Sigmoid colon (tissue), 7 donors: ENCODE measurements around the gene PPA2. TPM values are rescaled to one million over a fixed set of nuclear protein-coding genes. Genes with fewer than 3 reads are reported as not detected.

Source experiments
- DNase-seq: peaks from one replicate; pipeline ENCODE4 v3.0.0-alpha.2; 2019
- H3K27ac ChIP-seq, 4 donors: fragments of 200-600 bp; sonication (generic); one replicate each; pipeline ENCODE4 v1.5.1; 2016 to 2019; ENCODE audit warnings: mild to moderate bottlenecking in 1 of 4
- H3K27me3 ChIP-seq, 3 donors: fragments of 200-600 bp; sonication (generic); one replicate each; pipeline ENCODE4 v1.5.1; 2019; ENCODE audit warnings: mild to moderate bottlenecking in 1 of 3
- H3K36me3 ChIP-seq, 4 donors: fragments of 200-600 bp; sonication (generic); one replicate each; pipeline ENCODE4 v1.5.1; 2016 to 2019
- H3K4me1 ChIP-seq, 4 donors: fragments of 200-600 bp; sonication (generic); one replicate each; pipeline ENCODE4 v1.5.1; 2017 to 2019
- H3K4me3 ChIP-seq, 4 donors: fragments of 200-600 bp; sonication (generic); one replicate each; pipeline ENCODE4 v1.5.1; 2017 to 2019; ENCODE audit warnings: mild to moderate bottlenecking in 2 of 4, moderate library complexity in 1 of 4
- H3K9me3 ChIP-seq, 4 donors: fragments of 200-600 bp in 3 of 4; sonication (generic) in 3 of 4; one replicate each; pipeline versions ENCODE4 v1.5.1 to v1.6.1; 2013 to 2019
- EP300 ChIP-seq, 4 donors: sonication (generic); formaldehyde crosslinking; IDR thresholded peaks; one replicate each; pipeline ENCODE4 v1.6.1; 2017; ENCODE audit warnings: antibody characterized with exemption in 4 of 4
- POLR2A ChIP-seq, 2 donors: fragments of 450-650 bp; IDR thresholded peaks; one replicate each; pipeline ENCODE4 v1.6.1; 2016; ENCODE audit warnings: antibody characterized with exemption in 2 of 2, mild to moderate bottlenecking in 2 of 2, moderate library complexity in 2 of 2
- POLR2AphosphoS5 ChIP-seq, 4 donors: sonication (generic); formaldehyde crosslinking; IDR thresholded peaks; one replicate each; pipeline ENCODE4 v1.6.1; 2017; ENCODE audit warnings: antibody characterized with exemption in 4 of 4
- WGBS, 2 donors: extraction: QIAGEN DNeasy Blood & Tissue Kit; methylation state at CpG; one replicate each; pipeline ENCODE4 v1.1.7; 2013; 5-methylcytosine and 5-hydroxymethylcytosine counted together
- intact Hi-C: fragments of 100-400 bp; cut with DNase I; formaldehyde crosslinking; loops from one replicate; pipeline ENCODE4 v1.15.1; 2023
- polyA plus RNA-seq, 3 donors: library from polyadenylated mRNA; stranded (reverse); fragments of 200-250 nt; gene quantifications; one replicate each; pipeline ENCODE4 v1.2.3, GENCODE V29; 2013
- total RNA-seq, 4 donors: library from RNA; depleted of rRNA; stranded (reverse); fragments of >200 nt; gene quantifications; one replicate each; pipeline ENCODE4 v1.1.0, GENCODE V29; 2016
- TF ChIP-seq, protein P1 (sequence below), 4 experiments: fragments of 450-650 bp in 3 of 4; fragments of 200-600 bp in 1 of 4; IDR thresholded peaks; one replicate each; pipeline ENCODE4 v1.5.1; 2016 to 2019; ENCODE audit warnings: antibody characterized with exemption in 4 of 4, mild to moderate bottlenecking in 3 of 4, moderate library complexity in 2 of 4
- donor health status: healthy with polysubstance abuse.
- donor health status: Bipolar disorder and iron deficiency.
- donor health status: healthy.

The PPA2 gene
- total and polyA plus RNA-seq, 7 donors = 76.2 to 178 (median 120) TPM

DNA sequence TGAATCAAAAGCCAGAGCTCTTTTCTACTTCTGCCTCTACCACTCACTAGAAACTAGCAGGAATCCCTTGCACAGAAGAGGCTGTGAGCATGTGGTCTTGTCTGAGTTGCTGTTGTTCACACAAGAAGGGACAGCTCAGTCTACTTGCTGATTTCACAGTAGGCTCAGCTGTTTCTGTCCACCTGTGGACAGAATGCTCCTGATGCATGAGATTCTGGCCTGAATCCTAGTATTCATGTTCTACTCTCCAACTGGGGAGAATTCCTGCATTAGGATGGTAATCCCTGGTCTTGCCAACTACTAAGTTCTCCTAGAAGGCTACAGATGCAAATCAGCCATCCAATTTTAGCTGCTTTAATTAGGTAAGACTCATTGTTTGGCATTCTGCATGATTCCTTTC, 112.8 kb downstream of the PPA2 start:
- H3K27ac ChIP-seq = no peak overlapping the region
- no peaks in the 10 kb centered on the region for H3K9me3 ChIP-seq
- no peaks in the 10 kb centered on the region for H3K27me3 ChIP-seq
- H3K4me3 ChIP-seq = no peak overlapping the region
- DNase-seq = no peak
- H3K4me1 ChIP-seq = no peaks in the 10 kb centered on the region
- intact Hi-C loops = no loop called here
- no peak for TF ChIP-seq EP300 (IDR thresholded peaks at IDR 0.05)
- no peak for TF ChIP-seq POLR2AphosphoS5 (IDR thresholded peaks at IDR 0.05)
- TF ChIP-seq, protein P1, sequence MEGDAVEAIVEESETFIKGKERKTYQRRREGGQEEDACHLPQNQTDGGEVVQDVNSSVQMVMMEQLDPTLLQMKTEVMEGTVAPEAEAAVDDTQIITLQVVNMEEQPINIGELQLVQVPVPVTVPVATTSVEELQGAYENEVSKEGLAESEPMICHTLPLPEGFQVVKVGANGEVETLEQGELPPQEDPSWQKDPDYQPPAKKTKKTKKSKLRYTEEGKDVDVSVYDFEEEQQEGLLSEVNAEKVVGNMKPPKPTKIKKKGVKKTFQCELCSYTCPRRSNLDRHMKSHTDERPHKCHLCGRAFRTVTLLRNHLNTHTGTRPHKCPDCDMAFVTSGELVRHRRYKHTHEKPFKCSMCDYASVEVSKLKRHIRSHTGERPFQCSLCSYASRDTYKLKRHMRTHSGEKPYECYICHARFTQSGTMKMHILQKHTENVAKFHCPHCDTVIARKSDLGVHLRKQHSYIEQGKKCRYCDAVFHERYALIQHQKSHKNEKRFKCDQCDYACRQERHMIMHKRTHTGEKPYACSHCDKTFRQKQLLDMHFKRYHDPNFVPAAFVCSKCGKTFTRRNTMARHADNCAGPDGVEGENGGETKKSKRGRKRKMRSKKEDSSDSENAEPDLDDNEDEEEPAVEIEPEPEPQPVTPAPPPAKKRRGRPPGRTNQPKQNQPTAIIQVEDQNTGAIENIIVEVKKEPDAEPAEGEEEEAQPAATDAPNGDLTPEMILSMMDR (IDR thresholded peaks at IDR 0.05) = no peak
- TF ChIP-seq POLR2A (IDR thresholded peaks at IDR 0.05) = no peak
- H3K36me3 ChIP-seq = peaks cover 0 to 7% (median 0%) of the 10 kb centered on the region in 4 donors

DNA sequence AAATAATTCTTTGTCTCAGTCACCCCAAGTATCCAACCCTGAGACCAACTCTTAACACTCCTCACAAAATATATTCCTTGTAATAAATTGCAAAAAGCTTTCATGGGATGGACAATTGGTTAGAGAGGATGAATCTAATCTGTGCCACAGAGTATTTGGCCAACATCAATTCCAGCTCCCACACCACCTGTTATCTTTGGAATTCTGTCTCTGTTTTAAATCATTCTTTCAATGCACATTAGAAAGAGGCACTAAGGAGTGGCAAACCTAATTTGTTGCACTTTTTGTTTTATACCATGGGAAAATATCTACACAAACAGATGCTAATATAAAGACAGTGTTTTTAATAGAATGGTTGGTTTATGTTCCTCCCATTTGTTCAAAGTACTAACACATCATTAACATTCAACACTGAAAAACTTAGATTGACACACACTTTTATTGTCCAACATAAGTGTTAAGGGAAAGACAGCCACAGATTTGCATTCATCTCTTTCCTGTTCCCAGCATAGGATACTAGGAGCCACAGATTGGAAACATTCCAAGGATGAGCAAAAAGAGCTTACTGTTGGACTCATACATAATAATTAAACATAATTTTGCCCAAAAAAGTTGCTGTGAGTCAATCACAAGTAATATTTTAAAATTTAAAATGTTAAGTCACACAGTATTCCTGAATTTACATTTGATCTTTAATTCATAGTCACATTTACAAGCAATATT, 116.4 kb downstream of the PPA2 start:
- no peaks in the 10 kb centered on the region for H3K27me3 ChIP-seq
- no peaks in the 10 kb centered on the region for H3K9me3 ChIP-seq
- peaks cover 0 to 7% (median 0%) of the 10 kb centered on the region in 4 donors for H3K36me3 ChIP-seq
- TF ChIP-seq, protein P1 (IDR thresholded peaks at IDR 0.05) = no peak
- no peak for TF ChIP-seq POLR2A (IDR thresholded peaks at IDR 0.05)
- TF ChIP-seq POLR2AphosphoS5 (IDR thresholded peaks at IDR 0.05) = no peak
- TF ChIP-seq EP300 (IDR thresholded peaks at IDR 0.05) = no peak
- no peaks in the 10 kb centered on the region for H3K4me1 ChIP-seq
- DNase-seq = no peak
- no peak overlapping the region for H3K4me3 ChIP-seq
- H3K27ac ChIP-seq = no peak overlapping the region
- intact Hi-C loops = no loop called here

DNA sequence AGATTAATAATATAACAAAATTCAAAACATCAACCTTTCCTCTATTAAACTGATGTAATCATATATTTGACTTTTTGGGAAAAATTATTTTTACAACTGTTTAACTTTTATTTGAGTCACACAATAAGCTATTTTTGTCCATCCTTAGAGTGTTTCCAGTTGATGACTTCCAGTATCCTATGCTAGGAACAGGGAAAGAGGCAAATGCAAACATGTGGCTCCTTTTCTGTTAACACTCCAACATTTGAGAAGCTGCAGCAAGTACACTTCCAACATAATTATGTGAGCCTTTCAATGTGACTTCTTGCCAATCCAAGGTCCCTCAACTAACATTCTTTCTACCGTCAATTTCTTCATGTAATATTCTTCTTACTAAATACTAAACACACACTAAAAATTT, 117.7 kb downstream of the PPA2 start:
- Histone ChIP-seq H3K4me1 (no peaks in the 10 kb centered on the region), H3K36me3 (peaks cover 0 to 7% (median 0%) of the 10 kb centered on the region in 4 donors), H3K27me3 (no peaks in the 10 kb centered on the region), H3K27ac (no peak overlapping the region), H3K9me3 (no peaks in the 10 kb centered on the region), H3K4me3 (no peak overlapping the region)
- no peak for DNase-seq
- intact Hi-C loops = no loop called here
- WGBS, 2 donors = 74 to 95% methylated on average over 1 of the region's 1 CpG
- TF ChIP-seq, protein P1 (IDR thresholded peaks at IDR 0.05) = no peak
- TF ChIP-seq POLR2A (IDR thresholded peaks at IDR 0.05) (no peak), EP300 (IDR thresholded peaks at IDR 0.05) (no peak)

DNA sequence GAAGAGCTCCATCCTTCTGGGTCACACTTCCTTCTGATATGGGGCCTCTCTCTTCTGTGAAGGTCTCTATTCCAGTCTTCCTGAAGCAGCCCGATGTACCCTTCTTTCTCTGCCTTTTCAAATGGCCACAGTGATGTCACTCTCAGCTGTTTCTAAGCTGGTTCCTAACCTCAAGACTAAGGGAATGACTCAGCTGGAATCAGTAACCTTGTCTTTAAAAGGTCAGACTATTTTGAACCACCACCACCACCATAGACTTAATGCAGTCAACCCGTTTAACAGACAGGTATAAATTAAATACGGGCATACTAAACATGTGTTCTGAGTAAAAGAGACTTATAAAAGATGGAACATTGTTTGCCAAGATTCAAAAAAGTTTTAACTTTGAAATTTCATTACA, 121.0 kb downstream of the PPA2 start:
- H3K36me3 ChIP-seq = no peaks in the 10 kb centered on the region
- no peaks in the 10 kb centered on the region for H3K4me1 ChIP-seq
- intact Hi-C loops = no loop called here
- DNase-seq = no peak
- no peaks in the 10 kb centered on the region for H3K9me3 ChIP-seq
- H3K4me3 ChIP-seq = no peak overlapping the region
- H3K27ac ChIP-seq = no peak overlapping the region
- TF ChIP-seq POLR2A (IDR thresholded peaks at IDR 0.05) (no peak), EP300 (IDR thresholded peaks at IDR 0.05) (no peak), POLR2AphosphoS5 (IDR thresholded peaks at IDR 0.05) (no peak)
- TF ChIP-seq, protein P1 (IDR thresholded peaks at IDR 0.05) = no peak
- no peaks in the 10 kb centered on the region for H3K27me3 ChIP-seq
- 88 to 92% methylated on average over 3 of the region's 3 CpGs for WGBS, 2 donors

DNA sequence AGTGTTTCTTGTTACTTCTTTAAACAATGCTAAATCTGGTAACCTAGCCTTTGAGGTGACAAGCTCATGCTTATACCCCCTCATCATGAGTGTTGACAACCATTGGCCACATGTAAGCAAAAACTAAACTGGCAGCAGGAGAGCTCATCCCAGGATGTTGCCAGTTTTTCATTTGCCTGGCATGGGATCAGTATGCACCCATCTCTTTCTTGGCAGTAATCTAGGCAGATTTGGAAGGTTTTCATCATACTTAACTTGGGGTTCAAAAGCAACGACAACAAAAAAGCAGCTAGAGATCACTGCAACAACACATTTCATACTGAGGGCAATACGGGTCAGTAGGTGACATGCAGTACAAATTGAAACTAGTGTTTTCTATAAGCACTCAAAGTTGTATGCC, 122.0 kb downstream of the PPA2 start:
- no peaks in the 10 kb centered on the region for H3K9me3 ChIP-seq
- TF ChIP-seq, protein P1 (IDR thresholded peaks at IDR 0.05) = no peak
- TF ChIP-seq POLR2A (IDR thresholded peaks at IDR 0.05) (no peak), EP300 (IDR thresholded peaks at IDR 0.05) (no peak), POLR2AphosphoS5 (IDR thresholded peaks at IDR 0.05) (no peak)
- no peak overlapping the region for H3K27ac ChIP-seq
- no peaks in the 10 kb centered on the region for H3K4me1 ChIP-seq
- intact Hi-C loops = no loop called here
- no peaks in the 10 kb centered on the region for H3K36me3 ChIP-seq
- DNase-seq = no peak
- H3K4me3 ChIP-seq = no peak overlapping the region
- no peaks in the 10 kb centered on the region for H3K27me3 ChIP-seq
- 95% methylated on average over 2 of the region's 2 CpGs for WGBS, 2 donors
